COR-L47 (cell line): ENCODE measurements around the gene ALDH9A1.
A peak's percentile ranks its signal among the peaks of the same experiment; 100 is the strongest.
"Not testable (repeated sequence)": the region's sequence is repeated elsewhere in the genome, so short reads cannot be mapped to it uniquely, and the experiment has no call there.

Experiments used
- DNase-seq: peaks from one replicate; lab custom pipeline; 2025; lab: John Stamatoyannopoulos, UW

The ALDH9A1 gene

GRCh38 chr1:165697881-165698760 is at the start of gene ALDH9A1:
TSS of gene ALDH9A1 (minus strand) at chr1:165698562. CDS start at chr1:165698558, 4 bp downstream.
- DNase-seq, result peak; percentile 75

DNA sequence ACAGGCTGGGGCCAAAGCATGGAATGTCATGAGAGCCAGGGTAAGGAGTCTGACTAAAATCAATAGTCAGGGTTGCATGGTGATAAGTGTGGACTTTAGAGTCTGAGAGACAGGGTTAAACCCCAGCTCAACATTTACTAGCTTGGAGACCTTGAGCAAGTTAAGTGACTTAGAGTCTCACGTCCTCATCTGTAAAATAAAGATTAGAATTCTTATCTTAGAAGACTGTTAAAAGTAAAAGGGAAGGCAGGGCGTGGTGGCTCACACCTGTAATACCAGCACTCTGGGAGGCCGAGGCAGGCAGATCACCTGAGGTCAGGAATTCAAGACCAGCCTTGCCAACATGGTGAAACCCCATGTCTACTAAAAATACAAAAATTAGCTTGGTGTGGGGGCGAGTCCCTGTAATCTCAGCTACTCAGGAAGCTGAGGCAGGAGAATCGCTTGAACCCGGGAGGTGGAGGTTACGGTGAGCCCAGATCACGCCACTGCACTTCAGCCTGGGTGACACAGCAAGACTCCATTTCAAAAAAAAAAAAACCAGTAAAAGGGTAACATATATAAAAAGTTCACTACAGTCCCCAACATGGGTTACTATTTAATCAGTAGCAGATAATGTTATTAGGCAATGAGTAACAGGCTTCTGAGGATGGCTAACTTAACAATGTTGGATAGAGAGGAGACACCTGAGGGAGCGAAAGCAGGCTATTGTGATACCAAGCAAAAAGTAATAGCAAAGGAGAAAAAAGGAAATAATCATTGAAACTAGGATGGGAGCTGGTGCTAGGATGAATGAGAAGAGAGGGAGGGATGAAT is 49.5 kb upstream of the ALDH9A1 start:
- DNase-seq, result no peak

GRCh38 chr1:165744913-165745312 is 46.6 kb upstream of the ALDH9A1 start:
- DNase-seq, result not testable (repeated sequence)

DNA sequence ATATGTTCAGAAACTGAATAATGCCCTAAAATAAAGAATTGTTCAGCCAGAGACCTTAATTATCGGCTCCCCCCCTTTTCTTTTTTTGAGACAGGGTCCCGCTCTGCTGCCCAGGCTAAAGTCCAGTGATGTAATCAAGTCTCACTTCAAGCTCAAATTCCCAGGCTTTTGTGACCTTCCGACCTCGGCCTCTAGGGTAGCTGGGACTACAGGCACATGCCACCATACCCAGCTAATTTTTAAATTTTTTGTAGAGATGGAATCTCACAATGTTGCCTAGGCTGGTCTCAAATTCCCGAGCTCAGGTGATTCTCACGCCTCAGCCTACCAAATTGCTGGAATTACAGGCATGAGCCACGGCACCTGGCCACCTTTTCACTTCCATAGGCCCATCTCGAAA is 43.8 kb upstream of the ALDH9A1 start:
- no peak for DNase-seq

- DNase-seq, result no peak
Observed at GRCh38 chr1:165738794-165739193, 40.4 kb upstream of the ALDH9A1 start.

DNA sequence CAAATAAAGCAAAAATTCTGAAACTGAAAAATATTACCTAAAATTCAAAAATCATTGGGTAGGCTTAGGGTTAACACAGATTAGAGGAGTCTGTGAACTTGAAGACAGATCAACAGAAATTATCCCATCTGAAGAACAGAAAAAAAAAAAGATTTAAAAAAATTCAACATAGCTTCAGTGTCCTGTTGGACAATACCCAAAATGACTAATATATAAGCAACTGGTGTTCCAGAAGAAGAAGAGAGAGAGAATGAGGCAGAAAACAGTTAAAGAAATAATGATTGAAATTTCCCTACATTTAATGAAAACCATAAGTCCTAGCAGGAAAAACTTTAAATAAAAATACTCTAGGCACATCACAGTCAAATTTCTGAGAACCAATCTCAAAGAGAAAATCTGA is 38.8 kb upstream of the ALDH9A1 start:
- DNase-seq, result no peak

GRCh38 chr1:165734906-165735305 is 36.5 kb upstream of the ALDH9A1 start:
- no peak for DNase-seq

DNA sequence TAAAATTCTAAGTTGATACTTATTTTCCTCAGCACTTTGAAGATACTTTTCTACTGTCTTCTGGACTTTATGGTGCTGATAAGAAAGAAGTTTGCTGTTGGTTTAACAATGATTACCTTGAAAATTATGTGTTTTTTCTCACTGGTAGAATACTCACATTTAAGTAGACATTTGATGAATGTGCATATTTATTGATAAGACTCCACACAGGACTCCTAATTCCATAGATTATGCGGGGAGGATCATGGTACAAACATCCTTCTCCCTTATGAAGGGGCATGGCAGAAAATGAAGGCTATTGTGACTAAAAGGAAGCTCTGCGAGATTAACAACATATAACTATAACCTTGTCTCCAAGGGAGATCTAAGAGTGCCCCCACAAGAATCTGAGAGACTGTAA is 28.5 kb upstream of the ALDH9A1 start:
- DNase-seq, result no peak

DNA sequence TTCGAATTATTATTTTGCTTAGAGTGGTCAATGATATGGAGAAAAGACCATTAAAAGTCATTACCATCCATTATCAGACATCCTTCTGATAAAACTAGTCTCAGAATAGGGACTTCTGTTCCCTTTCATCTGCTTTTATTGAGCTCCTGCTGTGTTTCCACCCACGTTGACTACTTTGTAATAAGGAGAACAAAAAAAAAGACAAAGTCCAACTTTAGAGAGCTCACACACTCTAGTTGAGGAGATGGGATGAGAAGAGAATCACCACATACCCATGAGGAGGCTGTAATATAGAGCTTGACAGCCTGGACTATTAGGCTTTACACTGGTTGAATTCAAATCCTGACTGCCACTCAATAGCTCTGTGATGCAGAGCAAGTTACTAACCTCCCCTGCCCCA is 27.8 kb upstream of the ALDH9A1 start:
- DNase-seq, result no peak

- peak; percentile 31 for DNase-seq
Observed at GRCh38 chr1:165717918-165718515, 19.7 kb upstream of the ALDH9A1 start.

DNA sequence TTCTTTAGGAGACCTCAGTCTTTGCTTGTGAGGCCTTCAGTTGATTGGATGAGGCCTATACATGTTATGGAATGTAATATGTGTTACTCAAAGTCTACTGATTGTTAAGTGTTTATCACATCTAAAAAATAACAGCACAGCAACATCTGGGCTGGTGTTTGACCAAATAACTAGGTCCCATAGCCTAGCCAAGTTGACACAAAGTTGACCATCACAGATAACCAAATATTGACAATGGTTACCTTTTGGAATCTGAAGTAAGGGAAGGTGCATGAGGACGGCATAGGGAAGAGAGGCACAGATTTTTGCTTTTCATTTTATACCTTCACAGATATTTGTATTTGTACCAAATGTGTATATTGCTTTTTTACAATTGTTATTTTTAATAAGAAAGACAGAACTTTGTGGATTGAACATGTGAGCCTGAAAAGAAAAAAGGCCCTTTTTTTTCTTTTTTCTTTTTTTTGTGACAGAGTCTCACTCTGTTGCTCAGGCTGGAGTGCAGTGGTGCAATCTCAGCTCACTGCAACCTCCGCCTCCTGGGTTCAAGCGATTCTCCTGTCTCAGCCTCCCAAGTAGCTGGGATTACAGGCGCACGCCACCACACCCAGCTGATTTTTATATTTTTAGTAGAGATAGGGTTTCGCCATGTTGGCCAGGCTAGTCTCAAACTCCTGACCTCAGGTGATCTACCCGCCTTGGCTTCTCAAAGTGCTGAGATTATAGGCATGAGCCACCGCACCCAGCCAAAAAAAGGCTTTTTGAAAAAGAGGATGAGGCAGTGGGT is 18.1 kb upstream of the ALDH9A1 start:
- DNase-seq, result not testable (repeated sequence)

- no peak for DNase-seq
Observed at GRCh38 chr1:165712764-165713163, 14.4 kb upstream of the ALDH9A1 start.

- no peak for DNase-seq
Observed at GRCh38 chr1:165707984-165708706, 9.8 kb upstream of the ALDH9A1 start.

GRCh38 chr1:165703648-165704047 is 5.3 kb upstream of the ALDH9A1 start:
- no peak for DNase-seq

DNA sequence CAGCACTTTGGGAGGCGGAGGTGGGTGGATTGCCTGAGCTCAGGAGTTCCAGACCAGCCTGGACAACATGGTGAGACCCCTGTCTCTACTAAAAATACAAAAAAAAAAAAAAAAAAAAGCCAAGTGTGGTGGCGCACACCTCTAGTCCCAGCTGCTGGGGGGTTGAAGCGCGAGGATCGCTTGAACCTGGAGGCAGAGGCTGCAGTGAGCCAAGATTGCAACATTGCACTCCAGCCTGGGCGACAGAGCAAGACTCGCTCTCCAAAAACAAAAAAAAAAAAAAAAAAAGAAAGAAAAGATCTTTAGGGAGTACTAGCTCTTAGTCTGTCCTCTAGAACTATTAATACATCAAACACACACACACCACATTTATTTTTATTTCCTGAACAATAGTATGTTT is 3.6 kb upstream of the ALDH9A1 start:
- not testable (repeated sequence) for DNase-seq

DNA sequence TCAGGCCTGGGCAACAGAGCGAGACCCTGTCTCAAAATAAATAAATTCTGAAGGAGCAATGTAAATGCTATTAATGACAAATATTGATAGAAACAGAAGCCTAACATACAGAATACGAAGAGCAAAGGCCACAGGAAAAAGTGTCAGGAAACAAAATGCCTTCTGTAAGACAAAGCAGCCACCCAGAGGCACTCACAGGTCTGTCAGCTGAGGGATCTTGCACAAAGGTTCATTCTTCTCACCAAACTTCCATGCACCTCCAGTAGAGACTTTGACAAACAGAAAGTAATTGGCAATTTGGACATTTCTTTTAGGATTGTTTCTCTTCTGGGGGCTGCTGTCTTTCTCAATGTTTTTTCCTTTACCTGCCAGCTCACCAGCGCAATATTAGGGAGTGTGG is 1.2 kb upstream of the ALDH9A1 start:
- no peak for DNase-seq

GRCh38 chr1:165698761-165699052 is 345 bp upstream of the ALDH9A1 start:
- DNase-seq, result no peak

GRCh38 chr1:165697491-165697880 is 876 bp downstream of the ALDH9A1 start:
- DNase-seq, result no peak

DNA sequence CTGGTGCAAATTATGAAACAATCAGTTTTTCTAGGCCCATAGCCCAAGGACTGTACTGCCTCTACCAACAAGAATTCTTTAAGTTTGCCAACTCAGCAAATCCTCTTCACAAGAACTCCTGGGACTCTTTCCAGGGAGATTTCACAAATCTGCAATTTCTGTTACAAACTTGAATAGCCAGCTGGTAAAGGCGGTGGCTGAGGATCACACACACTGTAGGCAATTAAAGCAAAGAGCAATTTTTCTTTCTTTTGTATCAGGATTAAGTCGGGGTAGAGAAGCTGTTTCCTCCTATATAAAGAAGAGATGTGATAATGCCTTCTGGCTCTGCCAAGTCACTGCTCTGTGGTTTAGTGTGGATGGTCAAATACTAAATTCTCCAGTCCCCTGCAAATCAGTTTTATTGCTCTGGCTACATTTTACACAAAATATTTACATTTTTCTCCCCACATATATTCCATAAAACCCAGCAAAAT is 1.7 kb downstream of the ALDH9A1 start:
- no peak for DNase-seq

GRCh38 chr1:165695031-165695430 is 3.3 kb downstream of the ALDH9A1 start:
- DNase-seq, result no peak

DNA sequence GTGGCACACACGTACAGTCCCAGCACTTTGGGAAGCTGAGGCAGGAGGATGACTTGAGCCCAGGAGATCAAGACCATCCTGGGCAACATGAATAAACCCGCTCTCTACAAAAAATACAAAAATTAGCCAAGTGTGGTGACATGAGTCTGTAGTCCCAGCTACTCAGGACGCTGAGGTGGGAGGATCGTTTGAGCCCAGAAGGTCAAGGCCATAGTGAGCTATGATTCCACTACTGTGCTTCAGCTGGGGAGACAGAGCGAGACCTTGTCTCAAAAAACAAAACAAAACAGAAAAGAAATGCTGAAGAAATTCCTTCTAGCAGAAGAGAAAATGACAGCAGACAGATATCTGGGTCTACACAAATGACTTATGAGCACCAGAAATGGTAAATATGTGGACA is 10.3 kb downstream of the ALDH9A1 start:
- DNase-seq, result no peak
